Lower leg skin (tissue), 4 donors: ENCODE measurements around the gene TIPIN. TPM values are rescaled to one million over a fixed set of nuclear protein-coding genes. Genes with fewer than 3 reads are reported as not detected.
"Not testable (repeated sequence)": the region's sequence is repeated elsewhere in the genome, so short reads cannot be mapped to it uniquely, and the experiment has no call there.

ENCODE experiments used
- DNase-seq, 2 donors: peaks; one replicate each; pipeline ENCODE4 v3.0.0-alpha.2; 2019; ENCODE audit warnings: low spot score in 2 of 2
- H3K4me3 ChIP-seq: fragments of 200-600 bp; sonication (generic); 2 replicates; pipeline ENCODE4 v1.5.1; 2017; ENCODE audit warnings: mild to moderate bottlenecking, low read depth; ENCODE audit not compliant: poor library complexity, severe bottlenecking
- POLR2A ChIP-seq, 2 donors: fragments of 450-650 bp; IDR thresholded peaks; one replicate each; pipeline ENCODE4 v1.6.1; 2016 to 2017; ENCODE audit warnings: antibody characterized with exemption in 2 of 2, mild to moderate bottlenecking in 1 of 2, moderate library complexity in 1 of 2
- WGBS, 2 donors: methylation state at CpG; one replicate each; pipeline ENCODE4 v1.1.5; 2018; 5-methylcytosine and 5-hydroxymethylcytosine counted together
- intact Hi-C: fragments of 100-400 bp; cut with DNase I; formaldehyde crosslinking; loops from one replicate; pipeline ENCODE4 v1.15.0; 2023; ENCODE audit warnings: low total_unique reads
- total RNA-seq, 4 donors: library from RNA; depleted of rRNA; stranded (reverse); fragments of >200 nt; gene quantifications; one replicate each; pipeline ENCODE4 v1.1.0, GENCODE V29; 2016
- TF ChIP-seq, protein P1 (sequence below), 3 donors: fragments of 450-650 bp; IDR thresholded peaks; one replicate each; pipeline ENCODE4 v1.5.1; 2016; ENCODE audit warnings: antibody characterized with exemption in 3 of 3, mild to moderate bottlenecking in 3 of 3, moderate library complexity in 2 of 3

The TIPIN gene
- total RNA-seq, 4 donors from 2014 or later, result 4.0 to 14.8 (median 5.3) TPM

DNA sequence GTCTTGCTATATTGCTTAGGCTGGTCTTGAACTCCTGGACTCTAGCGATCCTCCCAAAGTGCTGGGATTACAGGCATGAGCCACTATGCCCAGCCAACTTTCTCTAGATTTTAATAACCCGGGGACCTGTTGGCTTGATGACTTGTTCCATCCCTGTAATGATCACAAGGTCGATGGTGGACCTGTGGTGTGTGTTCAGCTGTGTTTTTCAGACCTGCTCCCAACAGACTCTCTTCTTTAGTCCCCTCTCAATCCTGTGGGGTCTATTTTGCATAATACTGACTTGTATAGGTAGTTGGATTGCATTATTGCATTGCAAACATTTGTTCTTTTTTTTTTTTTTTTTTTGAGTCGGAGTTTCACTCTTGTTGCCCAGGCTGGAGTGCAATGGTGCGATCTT is 32.1 kb upstream of the TIPIN start:
- no peak for TF ChIP-seq POLR2A (IDR thresholded peaks at IDR 0.05)
- TF ChIP-seq, protein P1, sequence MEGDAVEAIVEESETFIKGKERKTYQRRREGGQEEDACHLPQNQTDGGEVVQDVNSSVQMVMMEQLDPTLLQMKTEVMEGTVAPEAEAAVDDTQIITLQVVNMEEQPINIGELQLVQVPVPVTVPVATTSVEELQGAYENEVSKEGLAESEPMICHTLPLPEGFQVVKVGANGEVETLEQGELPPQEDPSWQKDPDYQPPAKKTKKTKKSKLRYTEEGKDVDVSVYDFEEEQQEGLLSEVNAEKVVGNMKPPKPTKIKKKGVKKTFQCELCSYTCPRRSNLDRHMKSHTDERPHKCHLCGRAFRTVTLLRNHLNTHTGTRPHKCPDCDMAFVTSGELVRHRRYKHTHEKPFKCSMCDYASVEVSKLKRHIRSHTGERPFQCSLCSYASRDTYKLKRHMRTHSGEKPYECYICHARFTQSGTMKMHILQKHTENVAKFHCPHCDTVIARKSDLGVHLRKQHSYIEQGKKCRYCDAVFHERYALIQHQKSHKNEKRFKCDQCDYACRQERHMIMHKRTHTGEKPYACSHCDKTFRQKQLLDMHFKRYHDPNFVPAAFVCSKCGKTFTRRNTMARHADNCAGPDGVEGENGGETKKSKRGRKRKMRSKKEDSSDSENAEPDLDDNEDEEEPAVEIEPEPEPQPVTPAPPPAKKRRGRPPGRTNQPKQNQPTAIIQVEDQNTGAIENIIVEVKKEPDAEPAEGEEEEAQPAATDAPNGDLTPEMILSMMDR (IDR thresholded peaks at IDR 0.05), result no peak
- WGBS, 2 donors, result 82 to 95% methylated on average over 5 of the region's 5 CpGs
- no peak for DNase-seq
- intact Hi-C loops, result loop anchor here (10.0 kb wide), 1 partner anchor 106 kb away; the partner anchor contains the start of gene SNAPC5
- H3K4me3 ChIP-seq, result no peak overlapping the region

DNA sequence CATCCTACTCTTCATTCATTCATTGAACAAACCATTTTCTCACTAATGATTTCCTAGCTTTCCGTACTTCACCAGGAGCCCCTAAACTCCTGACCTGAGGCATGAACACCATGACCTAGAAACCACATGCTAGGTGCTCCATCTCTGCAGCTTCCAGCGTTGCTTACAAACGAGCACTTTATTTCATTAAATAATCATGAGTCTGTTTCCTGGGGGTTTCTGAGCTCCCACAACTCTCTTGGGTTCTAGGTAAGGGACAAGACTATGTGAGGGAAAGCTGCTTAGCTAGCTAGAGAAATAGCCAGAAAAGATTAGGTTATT is 31.5 kb upstream of the TIPIN start:
- WGBS, 2 donors, result 13 to 22% methylated on average over 3 of the region's 3 CpGs
- no peak overlapping the region for H3K4me3 ChIP-seq
- DNase-seq, result no peak
- intact Hi-C loops, result loop anchor here (10.0 kb wide), 1 partner anchor 107 kb away; the partner anchor contains the start of gene SNAPC5
- TF ChIP-seq, protein P1 (IDR thresholded peaks at IDR 0.05), result no peak
- no peak for TF ChIP-seq POLR2A (IDR thresholded peaks at IDR 0.05)

DNA sequence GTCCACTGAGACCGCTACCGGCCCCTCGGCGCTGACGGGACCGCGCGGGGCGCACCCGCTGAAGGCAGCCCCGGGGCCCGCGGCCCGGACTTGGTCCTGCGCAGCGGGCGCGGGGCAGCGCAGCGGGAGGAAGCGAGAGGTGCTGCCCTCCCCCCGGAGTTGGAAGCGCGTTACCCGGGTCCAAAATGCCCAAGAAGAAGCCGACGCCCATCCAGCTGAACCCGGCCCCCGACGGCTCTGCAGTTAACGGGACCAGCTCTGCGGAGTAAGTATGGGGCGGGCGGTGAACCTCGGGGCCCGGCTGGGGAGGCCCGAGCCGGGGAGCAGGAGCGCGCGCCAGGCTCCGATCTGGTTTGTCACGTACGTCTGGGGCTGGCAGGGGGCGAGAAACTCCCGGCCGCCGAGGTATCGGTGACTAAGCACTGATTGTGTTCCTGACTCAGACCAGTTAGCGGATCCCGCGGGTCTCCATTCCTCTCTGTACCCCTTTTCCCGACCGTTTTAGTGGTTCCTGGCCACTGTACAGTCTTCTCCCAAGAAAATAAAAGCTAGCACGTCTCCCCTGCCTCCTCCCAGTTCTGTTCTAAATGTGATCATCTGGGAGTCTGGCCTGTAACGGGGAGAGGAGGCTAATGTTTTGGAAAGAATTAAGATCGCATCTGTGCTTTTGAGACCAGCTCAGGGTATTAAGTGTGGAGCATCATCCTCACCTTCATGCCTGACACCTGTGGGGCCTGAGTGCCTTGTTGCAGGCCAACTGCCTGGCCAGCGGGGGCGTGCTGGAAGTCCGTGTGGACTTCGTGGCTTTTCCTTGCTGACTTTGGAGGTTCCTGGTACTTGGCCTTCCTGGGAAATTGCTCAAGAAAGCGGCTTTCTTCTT is 30.9 kb upstream of the TIPIN start:
- TF ChIP-seq, protein P1 (IDR thresholded peaks at IDR 0.05), result no peak
- TF ChIP-seq POLR2A (IDR thresholded peaks at IDR 0.05), result no peak
- intact Hi-C loops, result loop anchor here (10.0 kb wide), 1 partner anchor 107 kb away; the partner anchor contains the start of gene SNAPC5
- WGBS, 2 donors, result 1 to 2% methylated on average over 27 to 31 of the region's 62 CpGs
- peak overlapping the region; percentile 71 for H3K4me3 ChIP-seq
- peak; percentile 20 to 94 for DNase-seq

DNA sequence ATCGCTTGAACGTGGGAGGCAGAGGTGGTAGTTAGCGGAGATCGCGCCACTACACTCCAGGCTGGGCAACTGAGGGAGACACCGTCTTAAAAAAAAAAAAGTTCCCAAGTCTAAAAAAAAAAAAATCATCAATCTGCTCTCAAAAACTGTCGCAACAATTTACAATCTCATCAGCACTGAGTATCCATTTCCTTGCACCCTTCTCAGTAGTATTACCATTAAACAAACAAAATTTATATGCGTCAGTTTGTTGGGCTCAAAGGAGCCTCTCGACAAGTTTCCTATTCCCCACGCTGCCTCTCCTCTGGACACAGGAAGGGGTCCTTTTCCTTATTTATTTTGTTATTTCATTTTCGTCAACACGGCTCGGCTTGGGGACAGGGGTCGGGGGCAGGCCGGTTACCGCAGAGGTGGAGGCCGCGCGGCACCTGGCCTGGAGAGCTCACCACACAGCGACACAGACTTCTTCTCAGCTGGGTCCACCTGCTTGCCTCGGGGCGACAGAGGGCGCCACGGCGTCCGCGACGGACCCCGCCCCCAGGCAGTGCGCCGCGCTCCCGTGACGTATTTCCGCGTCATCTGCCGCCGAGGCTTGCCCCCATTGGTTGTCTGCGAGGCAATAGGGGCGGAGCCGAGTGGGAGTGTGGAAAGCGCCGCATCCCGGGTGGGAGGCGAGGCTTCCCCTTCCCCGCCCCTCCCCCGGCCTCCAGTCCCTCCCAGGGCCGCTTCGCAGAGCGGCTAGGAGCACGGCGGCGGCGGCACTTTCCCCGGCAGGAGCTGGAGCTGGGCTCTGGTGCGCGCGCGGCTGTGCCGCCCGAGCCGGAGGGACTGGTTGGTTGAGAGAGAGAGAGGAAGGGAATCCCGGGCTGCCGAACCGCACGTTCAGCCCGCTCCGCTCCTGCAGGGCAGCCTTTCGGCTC is 30.0 kb upstream of the TIPIN start, which contains the start of gene MAP2K1:
Gene MAP2K1, plus strand, starts transcription at position 709 of the 920 bp plus-strand sequence. CDS start 436 bp downstream, outside the sequence.
- H3K4me3 ChIP-seq, result peak within 1 kb of the TSS; percentile 71
- intact Hi-C loops, result loop anchor here (10.0 kb wide), 1 partner anchor 108 kb away; the partner anchor contains the start of gene SNAPC5
- 1 to 3% methylated on average over 48 to 61 of the region's 69 CpGs for WGBS, 2 donors
- TF ChIP-seq POLR2A (IDR thresholded peaks at IDR 0.05), result no peak
- TF ChIP-seq, protein P1 (IDR thresholded peaks at IDR 0.05), result peak in 1 of 3 donors; percentile 29
- peak; percentile 97 to 100 for DNase-seq

DNA sequence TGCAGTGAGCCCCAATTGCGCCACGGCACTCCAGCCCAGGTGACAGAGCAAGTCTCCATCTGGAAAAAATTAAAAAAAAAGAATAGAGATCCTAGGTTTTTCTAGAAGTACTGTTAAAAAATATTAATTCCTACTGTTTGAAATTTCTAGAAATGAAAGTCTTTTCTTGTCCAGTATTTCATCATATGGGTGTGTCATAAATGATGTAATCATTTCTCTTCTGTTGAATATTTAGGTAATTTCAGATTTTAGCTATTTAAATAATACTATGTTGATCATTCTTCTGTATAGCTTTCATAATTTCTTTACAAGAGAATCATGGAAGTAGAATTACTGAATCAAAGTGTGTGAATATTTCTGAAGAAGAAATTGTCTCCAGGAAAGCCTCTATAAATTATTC is 24.9 kb upstream of the TIPIN start:
- intact Hi-C loops, result loop anchor here (10.0 kb wide), 1 partner anchor 113 kb away; the partner anchor contains the start of gene SNAPC5
- not testable (repeated sequence) for DNase-seq, H3K4me3 ChIP-seq
- 89 to 100% methylated on average over 2 of the region's 2 CpGs for WGBS, 2 donors
